HG03442 (cell line): Measurements from ENCODE around the gene ATRN.
"Not testable (repeated sequence)": the region's sequence is repeated elsewhere in the genome, so short reads cannot be mapped to it uniquely, and the experiment has no call there.

Experiments
- ATAC-seq: cut with Tn5 transposase; IDR thresholded peaks from one replicate; pipeline ENCODE4 v1.9.1; 2021; ENCODE audit warnings: mild to moderate bottlenecking, moderate library complexity; ENCODE audit not compliant: unreplicated experiment

The ATRN gene

DNA sequence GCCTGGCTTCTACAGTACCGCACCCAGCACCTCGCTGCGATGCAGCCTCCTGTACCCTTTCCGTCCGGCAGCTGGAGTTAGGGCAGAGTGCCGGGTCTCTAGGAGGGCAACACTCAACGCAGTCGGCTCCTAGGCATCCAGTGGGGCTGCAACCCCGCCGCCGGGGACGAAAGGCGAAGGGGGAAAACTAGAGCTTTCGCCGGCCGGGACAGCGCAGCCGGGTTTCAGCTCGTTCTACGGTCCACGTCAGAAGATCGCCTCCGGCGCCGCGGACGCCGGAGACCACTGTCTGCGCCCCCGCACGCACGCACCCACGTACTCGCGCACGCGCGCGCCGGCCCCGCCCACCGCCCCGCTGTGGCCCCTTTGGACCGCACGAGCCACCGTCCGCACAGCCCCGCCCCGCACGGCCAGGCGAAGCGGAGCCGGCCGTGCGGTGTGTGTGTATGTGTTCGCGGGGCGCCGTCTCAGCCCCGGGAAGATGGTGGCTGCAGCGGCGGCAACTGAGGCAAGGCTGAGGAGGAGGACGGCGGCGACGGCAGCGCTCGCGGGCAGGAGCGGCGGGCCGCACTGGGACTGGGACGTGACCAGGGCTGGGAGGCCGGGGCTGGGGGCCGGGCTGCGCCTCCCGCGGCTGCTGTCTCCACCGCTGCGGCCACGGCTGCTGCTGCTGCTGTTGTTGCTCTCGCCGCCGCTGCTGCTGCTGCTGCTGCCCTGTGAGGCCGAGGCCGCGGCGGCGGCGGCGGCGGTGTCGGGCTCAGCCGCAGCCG, at the start of gene ATRN:
TSS of gene ATRN (plus strand) at position 392 of the 770 bp plus-strand sequence. CDS start at position 482, 90 bp downstream.
- ATAC-seq: peak; percentile 76

GRCh38 chr20:3421985-3422384, 48.8 kb upstream of the ATRN start:
- ATAC-seq: no peak

GRCh38 chr20:3423126-3423525, 47.7 kb upstream of the ATRN start:
- ATAC-seq: no peak

DNA sequence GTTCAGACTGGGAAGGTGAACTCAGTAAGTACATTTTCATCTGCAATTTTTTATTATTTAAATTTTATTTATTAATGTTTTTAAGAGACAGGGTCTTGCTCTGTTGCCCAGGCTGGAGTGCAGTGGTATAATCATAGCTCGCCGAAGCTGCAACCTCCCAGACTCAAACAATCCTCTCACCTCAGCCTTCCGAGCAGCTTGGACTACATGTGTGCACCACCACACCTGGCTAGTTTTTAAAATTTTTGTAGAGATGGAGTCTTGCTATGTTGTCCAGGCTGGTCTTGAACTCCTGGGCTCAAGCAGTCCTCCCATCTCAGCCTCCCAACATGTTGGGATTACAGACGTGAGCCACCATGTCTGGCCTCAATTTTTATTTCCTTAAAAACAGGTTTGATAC, 44.1 kb upstream of the ATRN start:
- not testable (repeated sequence) for ATAC-seq

DNA sequence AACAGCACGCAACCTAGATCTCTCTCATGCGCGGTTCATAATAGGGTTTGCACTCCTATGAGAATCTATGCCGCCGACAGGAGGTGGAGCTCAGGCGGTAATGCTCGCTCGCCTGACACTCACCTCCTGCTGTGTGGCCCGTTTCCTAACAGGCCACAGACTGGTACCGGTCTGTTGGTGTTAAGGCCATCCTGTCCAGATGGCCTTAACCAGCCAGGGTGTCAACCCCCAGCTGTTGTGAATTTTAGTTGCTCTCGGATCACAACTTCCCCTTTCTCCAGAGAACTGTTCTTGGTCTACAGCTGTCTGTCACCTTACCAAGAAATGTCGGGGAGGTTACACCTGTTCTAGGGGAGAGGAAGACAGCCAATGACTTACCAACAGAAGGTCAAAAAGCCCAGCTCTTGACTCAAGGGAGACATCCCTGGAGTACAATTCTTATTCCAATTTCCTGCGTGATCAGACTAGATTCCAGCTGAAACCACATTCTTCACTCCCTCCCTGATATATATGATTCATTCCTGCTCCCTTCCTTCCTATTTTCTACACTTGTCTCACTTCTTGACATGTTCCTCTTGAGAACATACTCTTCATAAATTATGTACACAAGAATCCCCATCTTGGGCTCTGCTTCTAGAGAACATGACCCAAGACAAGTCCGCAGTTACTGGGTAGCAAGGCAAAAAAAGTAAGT, 40.3 kb upstream of the ATRN start:
- ATAC-seq: no peak

DNA sequence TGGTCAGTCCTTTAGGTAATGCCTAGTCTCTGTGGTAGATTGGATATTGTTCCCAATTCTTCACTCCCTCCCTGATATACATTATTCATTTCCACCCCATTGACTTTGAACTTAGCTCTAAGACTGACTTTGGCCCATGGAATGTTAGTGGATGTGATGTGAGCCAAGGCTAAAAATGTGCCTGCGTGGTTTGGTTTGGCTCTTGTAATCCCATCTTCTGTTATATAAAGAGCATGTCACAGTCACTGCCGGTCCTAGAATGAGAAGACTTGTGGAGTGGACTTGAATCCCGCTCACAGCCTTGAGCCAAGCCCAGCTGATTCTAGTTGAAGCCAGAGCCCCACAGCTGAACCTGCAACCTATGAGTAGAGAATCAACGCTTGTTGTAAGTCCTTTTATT, 39.7 kb upstream of the ATRN start:
- ATAC-seq: no peak

DNA sequence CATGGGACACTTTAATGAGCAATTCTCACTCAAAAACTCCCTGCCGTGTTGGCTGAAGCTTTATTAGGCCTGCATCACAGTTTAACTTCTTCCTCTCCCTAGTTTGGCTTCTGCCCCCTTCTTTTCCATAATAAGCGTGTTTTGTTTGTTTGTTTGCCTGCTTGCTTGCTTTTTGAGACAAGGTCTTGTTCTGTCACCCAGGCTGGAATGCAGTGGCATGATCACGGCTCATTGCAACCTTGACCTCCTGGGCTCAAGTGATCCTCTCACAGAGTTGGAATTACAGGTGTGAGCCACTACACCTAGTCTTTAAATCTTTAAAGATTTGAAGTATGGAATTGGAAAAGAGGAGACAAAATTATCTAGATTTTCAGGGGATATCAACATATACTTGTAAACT, 38.0 kb upstream of the ATRN start:
- no peak for ATAC-seq

DNA sequence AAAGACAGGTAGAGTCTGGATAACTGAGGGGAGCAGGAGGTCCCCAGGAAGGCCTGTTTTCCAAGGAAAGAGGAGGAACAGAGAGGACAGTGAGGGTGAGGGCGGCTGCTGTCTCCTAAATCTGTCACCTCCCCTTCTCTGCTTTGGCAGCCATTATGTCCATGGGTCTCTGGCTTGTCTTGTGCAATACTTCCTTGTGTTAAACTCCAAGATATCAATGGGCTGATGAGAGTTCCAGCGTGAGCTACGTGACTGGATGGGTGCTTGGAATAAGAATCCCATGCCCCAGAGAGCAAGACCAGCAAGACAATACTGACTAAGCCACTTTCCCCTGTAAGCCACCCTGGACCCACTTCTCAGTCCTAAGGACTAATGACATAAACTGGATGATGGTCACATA, 37.1 kb upstream of the ATRN start:
- ATAC-seq: no peak

DNA sequence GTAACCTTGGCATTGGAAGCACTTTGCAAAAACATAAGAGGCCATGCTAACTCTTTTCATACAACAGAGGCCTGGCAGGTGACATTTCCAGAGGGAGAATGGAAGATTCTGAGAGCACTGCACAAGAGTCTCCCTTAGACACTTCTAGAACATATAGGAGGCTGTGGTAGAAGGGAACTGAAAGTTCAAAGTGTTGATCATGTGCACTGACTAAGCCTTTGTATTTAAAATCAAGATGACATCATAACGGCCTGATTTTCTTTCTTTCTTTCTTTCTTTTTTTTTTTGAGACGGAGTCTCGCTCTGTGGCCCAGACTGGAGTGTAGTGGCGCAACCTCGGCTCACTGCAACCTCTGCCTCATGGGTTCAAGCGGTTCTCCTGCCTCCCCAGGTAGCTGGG, 36.6 kb upstream of the ATRN start:
- no peak for ATAC-seq

- no peak for ATAC-seq
These were observed 33.8 kb upstream of the ATRN start for GRCh38 chr20:3436864-3437574.

DNA sequence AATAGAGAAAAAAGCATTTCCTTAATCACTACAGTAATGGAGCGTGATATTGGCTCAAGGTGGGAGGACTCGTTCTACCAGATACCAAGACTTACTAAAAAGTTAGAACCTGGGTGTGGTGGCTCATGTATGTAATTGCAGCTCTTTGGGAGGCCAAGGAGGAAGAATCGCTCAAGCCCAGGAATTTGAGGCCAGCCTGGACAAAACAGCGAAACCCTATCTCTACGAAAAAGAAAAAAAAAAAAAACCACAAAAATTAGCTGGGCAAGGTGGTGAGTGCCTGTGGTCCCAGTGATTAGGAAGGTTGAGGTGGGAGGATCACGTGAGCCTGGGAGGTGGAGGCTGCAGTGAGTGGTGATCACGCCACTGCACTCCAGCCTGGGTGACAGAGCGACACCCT, 24.0 kb upstream of the ATRN start:
- no peak for ATAC-seq

GRCh38 chr20:3447321-3447720, 23.5 kb upstream of the ATRN start:
- no peak for ATAC-seq

GRCh38 chr20:3449319-3449718, 21.5 kb upstream of the ATRN start:
- no peak for ATAC-seq

- ATAC-seq: no peak
These were observed 18.7 kb upstream of the ATRN start for GRCh38 chr20:3452136-3452535.

- no peak for ATAC-seq
These were observed 18.1 kb upstream of the ATRN start for GRCh38 chr20:3452690-3453089.

- ATAC-seq: no peak
These were observed 16.0 kb upstream of the ATRN start for GRCh38 chr20:3454831-3455230.

DNA sequence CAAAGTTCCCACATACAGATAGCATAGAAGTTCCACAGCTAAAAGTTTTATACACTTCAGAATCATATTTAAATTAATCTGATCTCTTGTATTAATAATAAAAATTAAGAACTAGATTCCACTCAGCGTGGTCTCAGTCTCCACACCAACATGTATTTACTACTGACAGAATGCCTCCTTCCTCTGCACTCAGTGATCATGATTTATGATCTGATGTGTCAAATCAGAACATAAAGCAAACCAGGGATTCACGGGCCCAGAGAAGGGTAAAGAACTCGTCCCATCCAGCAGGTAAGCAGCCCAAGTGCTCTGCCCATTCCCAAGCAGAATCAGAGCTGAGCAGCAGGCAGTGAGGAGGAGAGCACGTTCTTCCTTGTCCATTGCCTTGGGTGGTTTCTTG, 14.2 kb upstream of the ATRN start:
- no peak for ATAC-seq

DNA sequence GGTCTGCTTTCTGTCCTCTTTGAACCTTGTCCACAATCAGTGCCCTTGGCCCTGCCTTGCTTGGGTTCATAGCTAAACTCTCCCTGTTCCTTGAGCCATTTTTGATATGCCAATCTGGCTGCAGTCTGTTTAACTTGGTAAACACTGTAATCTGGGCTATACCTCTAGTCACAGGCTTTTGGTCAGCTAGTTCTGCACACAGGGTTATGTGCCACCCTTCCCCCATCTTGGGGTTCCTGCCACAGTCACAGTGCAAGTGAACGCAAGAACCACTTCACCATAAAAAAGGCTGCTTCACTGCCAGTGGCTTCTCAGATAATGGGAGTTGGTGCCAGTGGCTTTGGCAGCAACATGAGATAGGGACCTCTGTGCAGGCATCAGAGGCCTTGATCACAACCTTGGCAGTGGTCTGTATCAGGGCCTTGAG, 10.9 kb upstream of the ATRN start:
- ATAC-seq: no peak

GRCh38 chr20:3461211-3461771, 9.5 kb upstream of the ATRN start:
- no peak for ATAC-seq

DNA sequence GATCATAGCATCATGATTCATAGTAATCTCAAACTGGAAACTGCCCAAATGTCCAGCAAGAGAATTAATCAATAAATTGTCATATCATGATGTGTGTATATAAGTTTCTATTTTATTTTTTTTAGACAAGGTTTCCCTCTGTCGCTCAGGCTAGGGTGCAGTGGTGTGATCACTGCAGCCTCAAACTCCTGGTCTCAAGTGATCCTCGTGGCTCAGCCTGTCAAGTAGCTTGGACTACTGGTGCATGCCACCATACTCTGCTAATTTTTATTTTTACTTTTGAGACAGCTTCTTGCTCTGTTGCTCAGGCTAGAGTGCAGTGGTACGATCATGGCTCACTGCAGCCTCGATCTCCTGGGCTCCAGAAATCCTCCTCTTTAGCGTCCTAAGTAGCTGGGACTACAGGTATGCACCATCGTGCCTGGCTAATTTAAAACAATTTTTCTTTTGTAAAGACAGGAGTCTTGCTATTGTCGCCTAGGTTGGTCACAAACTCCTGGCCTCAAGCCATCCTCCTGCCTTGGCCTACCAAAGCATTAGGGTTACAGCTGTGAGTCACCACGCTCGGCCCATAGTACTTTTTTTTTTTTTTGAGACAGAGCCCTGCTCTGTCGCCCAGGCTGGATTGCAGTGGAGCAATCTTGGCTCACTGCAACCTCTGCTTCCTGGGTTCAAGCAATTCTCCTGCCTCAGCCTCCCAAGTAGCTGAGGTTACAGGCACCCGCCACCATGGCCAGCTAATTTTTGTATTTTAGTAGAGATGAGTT, 8.7 kb upstream of the ATRN start:
- ATAC-seq: no peak

- no peak for ATAC-seq
These were observed 6.7 kb upstream of the ATRN start for GRCh38 chr20:3464166-3464565.
